MM.1S (cell line): ENCODE measurements around the gene CRY1.

Source experiments
- DNase-seq: peaks from one replicate; pipeline ENCODE4 v3.0.0-alpha.2; 2015
- H2AFZ ChIP-seq: fragments of 300-600 bp; sonication (generic); 2 replicates; pipeline ENCODE4 v1.6.0; 2016; ENCODE audit warnings: antibody characterized with exemption, low read length
- H3F3A ChIP-seq: fragments of 300-600 bp; sonication (generic); 2 replicates; pipeline ENCODE4 v1.6.1; 2016; ENCODE audit warnings: mild to moderate bottlenecking, antibody characterized with exemption, low read length, moderate library complexity, mixed read lengths; ENCODE audit not compliant: insufficient read depth
- H3K27ac ChIP-seq: fragments of 300-600 bp; sonication (generic); 2 replicates; pipeline ENCODE4 v1.5.1; 2016; ENCODE audit warnings: mild to moderate bottlenecking, low read length
- H3K27me3 ChIP-seq: fragments of 300-600 bp; sonication (generic); replicated peaks from 2 replicates; pipeline ENCODE4 v1.6.0; 2016; ENCODE audit warnings: low read length; ENCODE audit not compliant: insufficient read depth
- H3K36me3 ChIP-seq: fragments of 300-600 bp; sonication (generic); replicated peaks from 2 replicates; pipeline ENCODE4 v1.6.1; 2016; ENCODE audit warnings: mild to moderate bottlenecking, low read length, mixed read lengths; ENCODE audit not compliant: insufficient read depth
- H3K4me1 ChIP-seq: fragments of 300-600 bp; sonication (generic); 2 replicates; pipeline ENCODE4 v1.6.1; 2016; ENCODE audit warnings: low read length, mixed read lengths
- H3K4me2 ChIP-seq: fragments of 300-600 bp; sonication (generic); 2 replicates; pipeline ENCODE4 v1.6.0; 2016; ENCODE audit warnings: low read depth, low read length
- H3K4me3 ChIP-seq: fragments of 300-600 bp; sonication (generic); 2 replicates; pipeline ENCODE4 v1.5.1; 2016; ENCODE audit warnings: low read length, mixed read lengths
- H3K79me2 ChIP-seq: fragments of 300-600 bp; sonication (generic); 2 replicates; pipeline ENCODE4 v1.6.1; 2016; ENCODE audit warnings: mixed run types, low read length, mixed read lengths
- H3K9ac ChIP-seq: fragments of 300-600 bp; sonication (generic); 2 replicates; pipeline ENCODE4 v1.6.1; 2016; ENCODE audit warnings: low read length, mixed read lengths
- H3K9me2 ChIP-seq: fragments of 300-600 bp; sonication (generic); replicated peaks from 2 replicates; pipeline ENCODE4 v1.6.1; 2016; ENCODE audit warnings: mild to moderate bottlenecking, low read length, mixed read lengths; ENCODE audit not compliant: insufficient read depth
- H3K9me3 ChIP-seq: fragments of 300-600 bp; sonication (generic); replicated peaks from 2 replicates; pipeline ENCODE4 v1.6.1; 2016; ENCODE audit warnings: mild to moderate bottlenecking, low read length, mixed read lengths; ENCODE audit not compliant: insufficient read depth
- H4K20me1 ChIP-seq: fragments of 300-600 bp; sonication (generic); 2 replicates; pipeline ENCODE4 v1.6.1; 2016; ENCODE audit warnings: mild to moderate bottlenecking, low read length, moderate library complexity, mixed read lengths; ENCODE audit not compliant: insufficient read depth
- CTCF ChIP-seq: fragments of 300-600 bp; sonication (generic); IDR thresholded peaks from 2 replicates; pipeline ENCODE4 v1.5.1; 2016; ENCODE audit warnings: antibody characterized with exemption, low read length, mixed read lengths
- EZH2 ChIP-seq: fragments of 300-600 bp; sonication (generic); optimal IDR thresholded peaks from 2 replicates; pipeline ENCODE3; 2017; ENCODE audit warnings: low read depth, mild to moderate bottlenecking, antibody characterized with exemption, low read length, mixed read lengths
- EZH2phosphoT487 ChIP-seq: fragments of 300-600 bp; sonication (generic); IDR thresholded peaks from 2 replicates; pipeline ENCODE4 v1.6.1; 2018; ENCODE audit warnings: antibody characterized with exemption, low read length

Gene CRY1

DNA sequence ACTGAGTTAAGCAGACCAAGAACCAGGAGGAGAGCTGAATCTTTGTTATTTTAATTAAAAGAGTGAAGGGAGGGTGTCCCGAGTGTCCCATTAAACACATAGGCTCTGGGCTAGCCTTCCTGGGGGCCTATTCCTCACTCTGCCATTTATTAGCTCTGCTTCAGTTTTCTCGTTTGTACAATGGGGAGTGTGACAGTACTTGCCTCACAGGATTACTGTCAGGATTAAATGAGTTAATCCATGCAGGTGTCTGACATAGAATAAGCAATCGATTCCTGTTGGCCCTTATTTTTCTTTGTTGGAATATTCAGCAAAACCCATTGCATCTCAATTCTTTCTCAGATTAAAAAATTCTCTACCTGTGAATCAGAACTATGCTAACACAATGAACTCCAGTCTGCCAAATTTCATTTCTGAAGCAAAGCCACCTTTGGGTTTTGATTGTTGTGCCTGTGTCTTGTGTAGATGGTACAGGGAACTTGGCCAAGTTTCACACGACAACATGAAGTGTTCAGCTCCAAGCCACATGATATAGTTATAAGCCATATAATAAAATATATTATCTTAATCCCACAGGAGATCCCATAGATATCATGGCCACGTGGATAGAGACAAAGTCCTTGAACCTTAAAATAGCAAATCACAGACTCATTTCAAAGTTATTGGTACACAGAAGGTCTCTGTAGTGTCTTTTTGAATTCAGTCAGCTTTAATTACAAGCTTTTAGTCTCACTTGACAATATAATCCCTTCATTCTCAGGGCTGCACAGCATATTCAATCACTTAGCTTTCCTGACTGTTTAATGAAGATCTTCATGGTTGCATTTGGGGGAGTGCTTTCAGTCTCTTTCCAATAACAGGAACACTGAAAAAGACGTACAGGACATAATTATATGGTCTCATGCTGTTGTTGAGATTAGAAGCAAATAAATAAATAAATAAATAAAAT is 34.4 kb upstream of the CRY1 start:
- Histone ChIP-seq H3K79me2 (no peaks in the 10 kb centered on the region), H3K27ac (no peak overlapping the region), H3K27me3 (no peaks in the 10 kb centered on the region), H3K9me2 (no peaks in the 10 kb centered on the region), H3F3A (no peaks in the 10 kb centered on the region), H4K20me1 (no peaks in the 10 kb centered on the region), H3K4me2 (no peak overlapping the region), H3K36me3 (no peaks in the 10 kb centered on the region), H3K4me1 (no peaks in the 10 kb centered on the region), H3K4me3 (no peak overlapping the region), H3K9ac (no peak overlapping the region), H3K9me3 (no peaks in the 10 kb centered on the region), H2AFZ (no peak overlapping the region)
- no peak for DNase-seq
- TF ChIP-seq EZH2 (no peak), EZH2phosphoT487 (no peak), CTCF (no peak)

- DNase-seq = no peak
- H3K27me3 ChIP-seq = no peaks in the 10 kb centered on the region
- H3K9me3 ChIP-seq = no peaks in the 10 kb centered on the region
These were observed 33.6 kb upstream of the CRY1 start for GRCh38 chr12:107126796-107127481.

DNA sequence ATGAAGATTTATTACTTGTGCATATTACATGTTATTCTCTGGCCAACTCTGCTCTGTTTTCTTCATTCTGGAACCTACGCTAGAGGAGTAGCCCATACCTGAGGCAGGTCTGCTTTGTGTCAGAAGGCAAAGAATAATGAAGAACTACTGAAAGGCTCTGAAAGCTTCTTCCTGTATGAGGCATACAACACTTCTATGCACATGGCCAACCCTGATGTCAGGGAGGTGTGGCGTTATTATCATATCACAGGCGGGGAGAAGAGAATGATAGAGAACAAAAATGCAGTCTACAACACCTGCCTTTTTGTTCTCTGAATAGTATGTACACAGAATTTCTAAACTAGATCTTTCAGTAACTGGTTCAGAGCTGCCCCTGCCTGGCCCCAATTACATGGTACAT is 32.5 kb upstream of the CRY1 start:
- no peaks in the 10 kb centered on the region for H3K9me3 ChIP-seq
- H2AFZ ChIP-seq = no peak overlapping the region
- no peak overlapping the region for H3K4me3 ChIP-seq
- H3K27ac ChIP-seq = no peak overlapping the region
- H3K27me3 ChIP-seq = no peaks in the 10 kb centered on the region
- no peaks in the 10 kb centered on the region for H3K4me1 ChIP-seq
- TF ChIP-seq EZH2phosphoT487 = no peak
- no peak for TF ChIP-seq EZH2
- no peak for TF ChIP-seq CTCF
- no peaks in the 10 kb centered on the region for H3K79me2 ChIP-seq
- H3F3A ChIP-seq = no peaks in the 10 kb centered on the region
- no peaks in the 10 kb centered on the region for H4K20me1 ChIP-seq
- no peak overlapping the region for H3K4me2 ChIP-seq
- no peak for DNase-seq
- H3K36me3 ChIP-seq = no peaks in the 10 kb centered on the region
- H3K9me2 ChIP-seq = no peaks in the 10 kb centered on the region
- H3K9ac ChIP-seq = no peak overlapping the region

More at GRCh38 chr12:107126796-107127481, 33.6 kb upstream of the CRY1 start:
- Histone ChIP-seq H3F3A (no peaks in the 10 kb centered on the region), H3K4me3 (no peak overlapping the region), H3K4me1 (no peaks in the 10 kb centered on the region), H3K27ac (no peak overlapping the region), H3K9me2 (no peaks in the 10 kb centered on the region), H3K79me2 (no peaks in the 10 kb centered on the region), H4K20me1 (no peaks in the 10 kb centered on the region), H3K36me3 (no peaks in the 10 kb centered on the region), H3K9ac (no peak overlapping the region), H3K4me2 (no peak overlapping the region), H2AFZ (no peak overlapping the region)
- TF ChIP-seq EZH2phosphoT487 (no peak), CTCF (peak; percentile 17; the same call in 1 of the 2 replicates)
